Measurements from ENCODE around the gene OR2C1.

Gene OR2C1

DNA sequence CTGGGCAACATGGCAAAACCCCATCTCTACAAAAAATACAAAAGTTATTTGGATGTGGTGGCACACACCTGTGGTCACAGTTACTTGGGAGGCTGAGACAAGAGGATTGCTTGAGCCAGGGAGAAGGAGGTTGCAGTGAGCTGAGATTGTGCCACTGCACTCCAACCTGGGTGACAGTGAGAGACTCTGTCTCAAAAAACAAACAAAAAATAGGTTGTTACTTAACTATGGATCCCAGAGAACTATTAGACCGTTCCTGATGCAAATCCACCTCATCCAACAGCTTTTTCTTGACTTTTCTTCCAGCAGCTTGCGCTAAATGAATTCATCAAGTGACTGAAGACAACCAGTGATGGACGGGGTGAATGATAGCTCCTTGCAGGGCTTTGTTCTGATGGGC lies at the start of gene OR2C1:
Gene OR2C1 (plus strand): TSS at position 301 of the 400 bp plus-strand sequence. CDS start 52 bp downstream, at position 353.
- Mint-ChIP-seq H3K4me1 (no peaks in the 10 kb centered on the region), H3K9me3 (peaks cover 5 to 21% of the 10 kb centered on the region in 2 donors), H3K27me3 (peaks cover 17% of the 10 kb centered on the region), H3K4me3 (no peak within 1 kb of the TSS), H3K27ac (no peak within 1 kb of the TSS)
- ATAC-seq (no peak), DNase-seq (no peak)

DNA sequence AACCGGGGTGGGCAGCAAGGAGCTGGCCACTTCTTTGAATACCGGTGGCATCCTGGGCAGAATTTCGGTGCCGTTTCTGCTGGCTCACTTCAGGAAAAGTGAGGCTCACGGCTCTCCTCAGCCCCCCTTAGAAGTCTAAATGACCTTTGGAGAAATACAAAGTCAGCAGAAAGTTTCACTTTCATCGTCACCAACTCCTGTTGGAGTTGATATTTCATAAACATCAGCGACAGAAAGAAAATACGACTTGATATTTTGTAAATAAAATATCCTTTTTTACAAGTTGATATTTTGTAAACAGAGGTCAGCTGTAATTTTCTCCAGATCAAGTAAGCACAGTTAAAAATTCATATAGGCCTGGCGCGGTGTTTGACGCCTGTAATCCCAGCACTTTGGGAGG lies 49.6 kb upstream of the OR2C1 start:
- ATAC-seq (no peak), DNase-seq (no peak)
- no peaks in the 10 kb centered on the region for H3K27me3 Mint-ChIP-seq
- H3K27ac Mint-ChIP-seq = peak overlapping the region; percentile 82 to 83
- H3K4me3 Mint-ChIP-seq = peak overlapping the region; percentile 80 to 87
- peaks cover 17% of the 10 kb centered on the region for H3K4me1 Mint-ChIP-seq
- H3K9me3 Mint-ChIP-seq = peaks cover 27 to 47% of the 10 kb centered on the region in 2 donors

DNA sequence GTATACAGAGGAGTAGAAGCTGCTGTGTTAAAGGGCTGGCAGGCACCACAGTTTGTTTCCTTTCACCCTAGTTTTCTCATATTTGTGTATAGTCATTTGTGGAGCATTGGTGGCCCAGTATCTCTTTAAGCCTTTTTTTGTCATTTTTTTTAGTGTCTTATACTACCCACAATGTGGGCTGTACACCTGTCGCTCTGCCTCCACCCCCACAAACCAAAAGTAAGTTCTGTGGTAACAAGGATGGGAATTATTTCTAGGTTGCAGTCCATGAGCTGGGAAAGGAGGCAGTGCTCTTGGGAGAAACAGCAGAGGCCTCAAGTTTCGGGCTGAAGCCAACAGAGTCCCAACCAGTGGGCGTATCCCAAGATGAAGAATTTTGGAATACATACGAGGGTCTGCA lies 44.2 kb upstream of the OR2C1 start:
- ATAC-seq = no peak
- H3K4me1 Mint-ChIP-seq = peaks cover 6% of the 10 kb centered on the region
- peaks cover 58 to 77% of the 10 kb centered on the region in 2 donors for H3K9me3 Mint-ChIP-seq
- no peak overlapping the region for H3K4me3 Mint-ChIP-seq
- DNase-seq = no peak
- no peak overlapping the region for H3K27ac Mint-ChIP-seq
- H3K27me3 Mint-ChIP-seq = no peaks in the 10 kb centered on the region

DNA sequence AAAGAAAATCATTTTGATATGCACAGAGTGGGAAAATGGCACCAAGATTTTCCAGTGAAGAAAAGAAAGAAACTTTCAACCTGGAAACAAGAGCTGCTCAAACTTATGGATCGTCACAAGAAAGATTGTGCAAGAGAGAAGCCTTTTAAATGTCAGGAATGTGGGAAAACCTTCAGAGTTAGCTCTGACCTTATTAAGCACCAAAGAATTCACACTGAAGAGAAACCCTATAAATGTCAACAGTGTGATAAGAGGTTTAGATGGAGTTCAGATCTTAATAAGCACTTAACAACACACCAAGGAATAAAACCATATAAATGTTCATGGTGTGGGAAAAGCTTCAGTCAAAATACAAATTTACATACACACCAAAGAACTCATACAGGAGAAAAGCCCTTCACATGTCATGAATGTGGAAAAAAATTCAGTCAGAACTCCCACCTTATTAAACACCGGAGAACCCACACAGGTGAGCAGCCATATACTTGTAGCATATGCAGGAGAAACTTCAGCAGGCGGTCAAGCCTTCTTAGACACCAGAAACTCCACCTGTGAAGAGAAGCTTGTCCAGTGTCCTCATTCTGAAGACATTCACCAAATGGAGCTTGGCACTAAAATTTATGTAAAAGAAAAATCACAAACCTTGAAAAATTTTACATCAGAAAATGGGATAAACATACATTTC lies 38.2 kb upstream of the OR2C1 start:
- Mint-ChIP-seq H3K27me3 (no peaks in the 10 kb centered on the region), H3K4me3 (no peak overlapping the region), H3K9me3 (peaks cover 62 to 84% of the 10 kb centered on the region in 2 donors), H3K4me1 (no peaks in the 10 kb centered on the region), H3K27ac (no peak overlapping the region)
- DNase-seq = no peak
- no peak for ATAC-seq

DNA sequence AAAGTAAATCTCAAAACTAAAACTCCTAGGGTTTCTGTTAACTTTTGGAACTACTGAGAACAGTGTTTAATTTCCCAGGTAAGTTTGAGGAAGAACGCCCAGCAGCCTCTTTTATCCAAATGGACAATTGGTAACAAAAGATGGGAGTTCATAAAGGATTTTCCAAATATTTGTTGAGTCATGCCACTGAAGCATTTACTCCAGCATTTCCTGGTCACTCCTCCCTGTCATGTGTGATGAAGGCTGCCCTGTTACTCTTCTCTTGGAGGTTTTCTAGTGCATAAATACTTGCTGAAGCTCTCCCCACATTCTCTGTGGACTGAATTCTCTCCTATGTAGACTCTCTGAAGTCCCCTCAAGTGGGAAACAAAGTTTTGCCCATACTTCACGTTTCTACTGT lies 33.9 kb upstream of the OR2C1 start:
- ATAC-seq (no peak), DNase-seq (no peak)
- peaks cover 40 to 61% of the 10 kb centered on the region in 2 donors for H3K9me3 Mint-ChIP-seq
- no peaks in the 10 kb centered on the region for H3K27me3 Mint-ChIP-seq
- H3K4me3 Mint-ChIP-seq = no peak overlapping the region
- H3K4me1 Mint-ChIP-seq = no peaks in the 10 kb centered on the region
- H3K27ac Mint-ChIP-seq = no peak overlapping the region

DNA sequence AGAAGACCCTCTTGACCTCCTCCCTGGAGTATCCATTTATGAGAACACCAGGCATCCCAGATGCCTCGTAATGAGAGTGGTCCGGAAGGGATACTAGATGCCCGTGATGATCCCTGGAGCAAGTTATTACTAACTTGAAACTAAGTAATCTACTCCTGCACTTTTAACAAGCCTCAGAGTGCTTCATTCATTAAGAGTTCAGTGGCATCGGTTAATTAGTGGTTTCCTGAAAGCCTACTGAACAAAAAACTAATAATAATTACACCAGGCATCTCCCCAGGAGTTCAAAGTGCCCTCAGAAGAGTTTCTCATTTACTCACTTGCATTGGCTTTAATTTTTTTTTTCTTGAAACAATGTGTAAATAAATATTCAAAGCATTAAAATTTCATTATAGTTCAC lies 28.2 kb upstream of the OR2C1 start:
- H3K4me3 Mint-ChIP-seq = no peak overlapping the region

DNA sequence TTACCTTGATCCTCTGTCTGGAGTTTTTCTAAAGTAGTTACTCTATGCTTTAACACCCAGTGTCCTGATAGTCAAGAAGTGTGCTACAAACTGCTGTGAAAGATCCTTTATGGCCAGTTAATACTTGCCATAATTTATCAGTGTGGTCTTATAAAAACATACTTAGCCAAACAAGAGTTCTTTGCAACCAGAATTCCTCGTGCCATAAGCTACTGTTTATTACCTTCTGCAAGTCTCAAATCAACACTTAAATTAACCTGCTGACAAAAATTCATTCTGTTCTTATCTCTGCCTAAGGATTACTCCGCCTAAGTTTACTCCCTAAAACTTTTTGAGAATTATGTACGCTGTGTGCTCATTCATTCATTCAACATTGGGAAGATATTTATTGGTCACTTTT lies 27.6 kb upstream of the OR2C1 start:
- Mint-ChIP-seq H3K4me1 (no peaks in the 10 kb centered on the region), H3K4me3 (no peak overlapping the region), H3K27ac (no peak overlapping the region), H3K27me3 (no peaks in the 10 kb centered on the region), H3K9me3 (peaks cover 26 to 35% of the 10 kb centered on the region in 2 donors)
- ATAC-seq (no peak), DNase-seq (no peak)

More for the DNA sequence above, 28.2 kb upstream of the OR2C1 start:
- Mint-ChIP-seq H3K27ac (no peak overlapping the region), H3K27me3 (no peaks in the 10 kb centered on the region), H3K4me1 (no peaks in the 10 kb centered on the region), H3K9me3 (peaks cover 28 to 39% of the 10 kb centered on the region in 2 donors)
- ATAC-seq (no peak), DNase-seq (no peak)

DNA sequence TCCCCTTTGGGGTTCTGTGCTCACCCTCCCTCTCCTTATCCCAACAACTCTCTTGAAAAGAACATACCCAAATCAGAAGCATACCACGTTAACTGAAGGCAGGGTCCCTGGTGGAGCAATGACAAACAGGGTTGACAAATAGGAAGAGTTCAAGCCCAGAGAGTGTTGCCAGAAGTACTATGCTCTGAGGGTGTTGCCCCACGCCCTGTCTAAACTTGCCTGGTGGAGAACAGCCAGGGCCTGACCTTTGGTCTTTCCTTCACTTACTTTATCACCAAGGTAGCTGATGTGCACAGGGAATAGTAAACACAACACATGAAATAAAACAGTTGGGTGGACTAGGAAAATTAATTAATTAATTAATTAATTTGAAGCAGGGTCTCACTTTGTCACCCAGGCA lies 27.0 kb upstream of the OR2C1 start:
- DNase-seq = no peak
- Mint-ChIP-seq H3K4me1 (no peaks in the 10 kb centered on the region), H3K27ac (no peak overlapping the region), H3K9me3 (peaks cover 25 to 30% of the 10 kb centered on the region in 2 donors), H3K27me3 (no peaks in the 10 kb centered on the region), H3K4me3 (no peak overlapping the region)
- no peak for ATAC-seq

DNA sequence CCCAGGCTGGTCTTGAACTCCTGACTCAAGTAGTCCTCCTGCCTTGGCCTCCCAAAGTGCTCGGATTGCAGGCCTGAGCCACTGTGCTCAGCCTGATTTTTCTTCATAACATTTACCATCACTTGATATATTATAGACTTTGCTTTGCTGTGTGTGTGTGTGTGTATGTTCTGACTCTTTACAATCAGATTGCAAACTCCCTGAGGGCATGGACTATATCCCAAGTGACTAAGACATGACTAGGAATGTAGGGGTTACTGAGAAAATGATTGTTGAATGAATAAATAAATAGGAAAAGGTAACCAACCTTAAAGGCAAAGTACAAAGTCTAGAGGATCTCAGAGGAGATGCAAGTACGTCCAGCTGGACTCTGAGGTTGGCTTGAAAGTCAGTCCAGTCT lies 9.6 kb upstream of the OR2C1 start:
- Mint-ChIP-seq H3K9me3 (no peaks in the 10 kb centered on the region), H3K27me3 (no peaks in the 10 kb centered on the region), H3K4me1 (peaks cover 7% of the 10 kb centered on the region), H3K27ac (no peak overlapping the region), H3K4me3 (no peak overlapping the region)
- DNase-seq = no peak
- no peak for ATAC-seq

DNA sequence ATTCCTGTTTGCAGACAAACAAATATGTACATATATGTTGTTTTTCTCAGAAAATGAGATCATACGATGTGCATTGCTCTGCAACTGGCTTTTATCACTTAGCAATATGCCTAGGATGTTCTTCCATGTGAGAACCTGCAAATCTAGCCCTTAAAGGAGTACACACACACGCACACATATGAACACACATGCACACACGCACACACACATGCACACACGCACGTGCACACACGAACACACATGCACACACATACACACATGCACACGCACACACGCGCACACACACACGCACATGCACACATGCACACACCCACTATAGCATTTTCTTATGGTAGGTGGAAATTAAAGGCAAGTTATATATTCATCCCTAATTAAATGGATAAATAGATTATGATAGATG lies 8.1 kb upstream of the OR2C1 start:
- DNase-seq = no peak
- Mint-ChIP-seq H3K4me1 (peaks cover 7% of the 10 kb centered on the region), H3K27ac (no peak overlapping the region), H3K9me3 (no peaks in the 10 kb centered on the region), H3K27me3 (no peaks in the 10 kb centered on the region), H3K4me3 (no peak overlapping the region)
- ATAC-seq = no peak

DNA sequence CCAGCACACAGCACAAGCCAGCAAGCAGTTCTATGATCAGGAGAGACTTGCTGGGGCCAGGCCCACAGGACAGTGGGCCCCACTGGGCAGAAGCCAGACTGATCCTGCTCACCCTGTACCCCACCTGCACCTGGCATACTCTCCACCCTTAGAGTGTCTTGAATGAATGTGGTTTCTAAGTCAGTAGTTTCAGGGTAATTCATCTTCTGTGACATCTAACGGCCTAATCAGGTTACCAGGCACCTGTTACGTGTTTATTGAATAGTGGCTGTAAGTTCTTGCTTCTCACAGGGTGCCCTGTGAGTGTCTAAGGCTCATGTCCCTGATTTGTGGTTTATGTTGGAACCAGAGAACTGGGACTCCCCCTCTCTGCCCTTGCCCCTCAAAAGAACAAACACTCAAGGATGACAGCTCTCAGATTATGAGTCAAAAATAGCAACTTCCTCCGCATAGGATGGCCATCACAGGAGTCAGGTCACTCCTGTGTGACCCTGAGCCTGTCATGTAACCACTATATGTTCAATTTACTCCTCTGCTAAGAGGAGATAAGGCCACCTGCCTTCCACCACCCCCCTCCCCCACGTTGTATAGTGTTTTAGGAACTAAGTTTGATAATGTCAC lies 7.0 kb upstream of the OR2C1 start:
- ATAC-seq = peak; percentile 33
- no peak for DNase-seq
- H3K4me1 Mint-ChIP-seq = peaks cover 7% of the 10 kb centered on the region
- H3K27me3 Mint-ChIP-seq = no peaks in the 10 kb centered on the region
- no peak overlapping the region for H3K4me3 Mint-ChIP-seq
- no peaks in the 10 kb centered on the region for H3K9me3 Mint-ChIP-seq
- H3K27ac Mint-ChIP-seq = no peak overlapping the region

DNA sequence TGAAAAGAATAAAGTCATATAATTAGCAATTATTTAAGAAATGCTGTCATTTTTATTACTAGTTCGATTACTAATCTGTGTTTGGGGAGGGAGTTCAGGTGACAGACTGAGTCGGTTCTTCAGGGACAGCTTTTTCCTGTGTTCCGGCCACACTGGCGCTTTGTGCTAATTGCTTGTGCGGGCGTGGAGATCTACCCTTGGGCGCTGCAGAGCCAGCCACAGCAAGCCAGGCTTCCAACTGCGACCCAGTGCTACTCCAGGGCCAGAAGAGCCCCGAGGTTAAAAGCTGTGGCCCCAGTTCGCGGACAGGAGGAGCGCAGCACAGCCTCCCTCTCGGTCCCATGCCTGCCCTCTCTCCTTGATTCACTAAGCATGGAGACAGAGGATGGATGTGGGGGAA lies 6.5 kb upstream of the OR2C1 start:
- H3K4me1 Mint-ChIP-seq = peaks cover 7% of the 10 kb centered on the region
- H3K27ac Mint-ChIP-seq = no peak overlapping the region
- ATAC-seq = no peak
- no peak overlapping the region for H3K4me3 Mint-ChIP-seq
- no peaks in the 10 kb centered on the region for H3K27me3 Mint-ChIP-seq
- H3K9me3 Mint-ChIP-seq = peaks cover 0 to under 1% of the 10 kb centered on the region in 2 donors
- DNase-seq = no peak

DNA sequence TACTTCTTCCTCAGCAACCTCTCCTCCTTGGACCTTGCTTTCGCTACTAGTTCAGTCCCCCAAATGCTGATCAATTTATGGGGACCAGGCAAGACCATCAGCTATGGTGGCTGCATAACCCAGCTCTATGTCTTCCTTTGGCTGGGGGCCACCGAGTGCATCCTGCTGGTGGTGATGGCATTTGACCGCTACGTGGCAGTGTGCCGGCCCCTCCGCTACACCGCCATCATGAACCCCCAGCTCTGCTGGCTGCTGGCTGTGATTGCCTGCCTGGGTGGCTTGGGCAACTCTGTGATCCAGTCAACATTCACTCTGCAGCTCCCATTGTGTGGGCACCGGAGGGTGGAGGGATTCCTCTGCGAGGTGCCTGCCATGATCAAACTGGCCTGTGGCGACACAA lies 429 bp downstream of the OR2C1 start:
- no peaks in the 10 kb centered on the region for H3K4me1 Mint-ChIP-seq
- DNase-seq = no peak
- peaks cover 23% of the 10 kb centered on the region for H3K27me3 Mint-ChIP-seq
- no peak overlapping the region for H3K27ac Mint-ChIP-seq
- peaks cover 5 to 25% of the 10 kb centered on the region in 2 donors for H3K9me3 Mint-ChIP-seq
- H3K4me3 Mint-ChIP-seq = no peak overlapping the region
- ATAC-seq = no peak

DNA sequence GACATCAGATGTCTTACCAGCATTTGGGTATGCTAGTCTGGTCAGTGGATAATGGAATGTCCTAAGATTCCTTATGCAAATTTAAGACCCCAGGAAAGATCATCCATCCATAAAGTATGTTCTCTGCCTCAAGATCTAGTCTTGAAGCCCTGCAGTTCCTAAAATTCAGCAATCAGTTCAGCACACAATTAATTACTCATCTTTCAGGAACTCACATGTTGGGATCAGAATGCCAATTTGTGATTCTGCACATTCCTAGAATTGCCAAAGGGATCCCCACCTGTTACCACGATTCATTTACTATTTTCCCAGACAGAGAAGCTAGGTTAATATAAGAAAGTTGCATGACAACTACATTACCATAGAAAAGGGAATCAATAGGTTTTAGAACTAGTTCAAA lies 3.2 kb downstream of the OR2C1 start:
- Mint-ChIP-seq H3K9me3 (peaks cover 10 to 25% of the 10 kb centered on the region in 2 donors), H3K27me3 (peaks cover 32% of the 10 kb centered on the region), H3K27ac (no peak overlapping the region), H3K4me3 (no peak overlapping the region), H3K4me1 (no peaks in the 10 kb centered on the region)
- ATAC-seq (no peak), DNase-seq (no peak)

DNA sequence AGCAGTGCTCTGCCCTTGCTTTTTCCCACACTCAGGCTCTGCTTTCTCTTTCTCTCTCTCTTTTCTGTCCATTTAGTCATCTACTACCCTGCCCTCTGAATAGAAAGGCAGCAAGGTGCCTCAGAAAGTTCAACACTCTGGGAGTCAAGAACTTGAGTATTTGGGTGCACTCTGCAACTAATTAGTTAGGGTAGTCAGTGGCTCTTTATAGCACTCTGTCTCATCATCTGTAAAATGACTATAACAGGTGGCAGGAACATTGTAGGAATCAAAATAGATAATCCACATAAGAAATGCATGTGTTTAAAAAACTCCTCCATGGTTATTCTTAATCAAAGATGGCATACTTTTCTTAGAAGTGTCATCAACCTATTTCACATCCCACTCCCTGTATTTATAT lies 7.2 kb downstream of the OR2C1 start:
- DNase-seq = no peak
- no peak overlapping the region for H3K4me3 Mint-ChIP-seq
- peaks cover 14 to 27% of the 10 kb centered on the region in 2 donors for H3K9me3 Mint-ChIP-seq
- no peak overlapping the region for H3K27ac Mint-ChIP-seq
- peaks cover 18% of the 10 kb centered on the region for H3K4me1 Mint-ChIP-seq
- ATAC-seq = no peak
- H3K27me3 Mint-ChIP-seq = peaks cover 32% of the 10 kb centered on the region

DNA sequence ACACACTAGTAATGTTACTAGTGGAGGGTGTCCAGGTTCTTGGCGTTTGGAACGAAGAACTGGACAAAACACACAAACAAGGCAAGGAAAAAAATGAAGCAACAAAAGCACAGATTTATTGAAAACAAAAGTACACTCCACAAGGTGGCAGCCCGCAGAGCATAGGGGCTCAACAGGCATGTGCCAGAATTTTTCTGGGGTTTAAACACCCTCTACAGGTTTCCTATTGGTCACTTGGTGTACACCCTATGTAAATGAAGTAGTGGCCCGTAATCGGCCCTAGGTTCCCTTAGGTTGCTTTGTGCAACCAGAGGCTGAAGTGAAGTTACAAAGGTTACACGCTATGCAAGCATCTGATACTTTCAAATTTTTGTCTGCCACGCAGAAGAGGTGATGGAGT lies 8.1 kb downstream of the OR2C1 start:
- Mint-ChIP-seq H3K27ac (peak overlapping the region in 1 of 2 donors; percentile 80), H3K9me3 (peaks cover 14 to 27% of the 10 kb centered on the region in 2 donors)
- ATAC-seq = no peak

More for the DNA sequence above, 8.1 kb downstream of the OR2C1 start:
- H3K27me3 Mint-ChIP-seq = peaks cover 32% of the 10 kb centered on the region
- peaks cover 18% of the 10 kb centered on the region for H3K4me1 Mint-ChIP-seq
- DNase-seq = no peak
- H3K4me3 Mint-ChIP-seq = peak overlapping the region in 1 of 2 donors; percentile 8

Data from stimulated activated naive CD8-positive, alpha-beta T cell treated with anti-CD3 and anti-CD28 coated beads, Interleukin-15, amount 100 ng/mL, for 72 hours (primary cell).